ENCODE results near the gene IKZF3.
"Not testable (repeated sequence)": the region's sequence is repeated elsewhere in the genome, so short reads cannot be mapped to it uniquely, and the experiment has no call there.

The IKZF3 gene

GRCh38 chr17:39716073-39716818 is 147.9 kb downstream of the IKZF3 start:
- DNase-seq (ENCODE audit: low spot score), result no peak

DNA sequence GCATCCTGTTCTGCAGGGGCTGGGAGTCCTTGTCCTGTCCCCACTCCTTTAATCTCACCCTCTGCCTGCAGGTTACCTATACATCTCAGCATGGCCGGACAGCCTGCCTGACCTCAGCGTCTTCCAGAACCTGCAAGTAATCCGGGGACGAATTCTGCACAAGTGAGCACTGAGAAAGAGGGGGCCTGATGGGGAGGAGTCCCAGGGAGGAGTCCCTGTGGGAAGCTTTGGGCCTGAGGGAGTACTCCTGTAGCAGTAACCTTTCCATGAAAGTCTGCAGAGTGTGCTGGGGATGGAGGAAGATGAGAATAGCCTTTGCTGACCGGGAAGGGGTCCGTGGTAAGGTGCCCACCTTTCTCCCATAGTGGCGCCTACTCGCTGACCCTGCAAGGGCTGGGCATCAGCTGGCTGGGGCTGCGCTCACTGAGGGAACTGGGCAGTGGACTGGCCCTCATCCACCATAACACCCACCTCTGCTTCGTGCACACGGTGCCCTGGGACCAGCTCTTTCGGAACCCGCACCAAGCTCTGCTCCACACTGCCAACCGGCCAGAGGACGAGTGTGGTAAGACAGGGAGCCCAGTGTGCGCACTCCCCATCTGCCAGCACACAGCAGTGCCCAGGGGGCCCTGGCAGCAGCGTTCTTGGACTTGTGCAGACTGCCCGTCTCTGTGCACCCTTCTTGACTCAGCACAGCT is 148.6 kb downstream of the IKZF3 start:
- DNase-seq (ENCODE audit: low spot score), result no peak

GRCh38 chr17:39714234-39714633 is 149.9 kb downstream of the IKZF3 start:
- no peak for DNase-seq (ENCODE audit: low spot score)

DNA sequence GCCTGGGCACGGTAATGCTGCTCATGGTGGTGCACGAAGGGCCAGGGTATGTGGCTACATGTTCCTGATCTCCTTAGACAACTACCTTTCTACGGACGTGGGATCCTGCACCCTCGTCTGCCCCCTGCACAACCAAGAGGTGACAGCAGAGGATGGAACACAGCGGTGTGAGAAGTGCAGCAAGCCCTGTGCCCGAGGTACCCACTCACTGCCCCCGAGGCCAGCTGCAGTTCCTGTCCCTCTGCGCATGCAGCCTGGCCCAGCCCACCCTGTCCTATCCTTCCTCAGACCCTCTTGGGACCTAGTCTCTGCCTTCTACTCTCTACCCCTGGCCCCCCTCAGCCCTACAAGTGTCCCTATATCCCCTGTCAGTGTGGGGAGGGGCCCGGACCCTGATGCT is 152.3 kb downstream of the IKZF3 start:
- DNase-seq (ENCODE audit: low spot score), result no peak

DNA sequence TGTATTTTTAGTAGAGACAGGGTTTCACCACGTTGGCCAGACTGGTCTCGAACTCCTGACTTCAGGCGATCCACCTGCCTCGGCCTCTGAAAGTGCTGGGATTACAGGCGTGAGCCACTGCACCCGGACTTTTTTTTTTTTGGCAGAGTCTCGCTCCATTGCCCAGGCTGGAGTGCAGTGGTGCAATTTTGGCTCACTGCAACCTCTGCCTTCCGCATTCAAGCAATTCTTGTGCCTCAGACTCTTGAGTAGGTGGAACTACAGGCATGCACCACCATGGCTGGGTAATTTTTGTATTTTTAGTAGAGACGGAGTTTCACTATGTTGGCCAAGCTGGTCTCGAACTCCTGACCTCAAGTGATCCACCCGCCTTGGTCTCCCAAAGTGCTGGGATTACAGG is 153.0 kb downstream of the IKZF3 start:
- not testable (repeated sequence) for DNase-seq (ENCODE audit: low spot score)

- peak; percentile 23 for DNase-seq (ENCODE audit: low spot score)
Observed at GRCh38 chr17:39709998-39710964, 153.8 kb downstream of the IKZF3 start.

- DNase-seq (ENCODE audit: low spot score), result no peak
Observed at GRCh38 chr17:39709319-39709997, 154.7 kb downstream of the IKZF3 start.
